Parathyroid adenoma (tissue), 2 donors: ENCODE results near the gene CNKSR2.

ENCODE experiments used
- H2AFZ ChIP-seq: fragments of 300-600 bp; sonication (generic); one replicate; pipeline ENCODE4 v1.7.0; 2017; ENCODE audit warnings: antibody characterized with exemption, mild to moderate bottlenecking
- H3K27ac ChIP-seq: fragments of 300-600 bp; sonication (generic); one replicate; pipeline ENCODE4 v1.7.0; 2017
- H3K27me3 ChIP-seq: fragments of 300-600 bp; sonication (generic); one replicate; pipeline ENCODE4 v1.7.0; 2017; ENCODE audit warnings: low read length; ENCODE audit not compliant: control insufficient read depth, insufficient read depth
- H3K36me3 ChIP-seq: fragments of 300-600 bp; sonication (generic); one replicate; pipeline ENCODE4 v1.7.0; 2017; ENCODE audit warnings: low read length; ENCODE audit not compliant: control insufficient read depth, insufficient read depth
- H3K4me1 ChIP-seq: fragments of 300-600 bp; sonication (generic); one replicate; pipeline ENCODE4 v1.7.0; 2017; ENCODE audit warnings: control low read depth
- H3K4me2 ChIP-seq: fragments of 300-600 bp; sonication (generic); one replicate; pipeline ENCODE4 v1.7.0; 2017; ENCODE audit warnings: low read length
- H3K4me3 ChIP-seq: fragments of 300-600 bp; sonication (generic); one replicate; pipeline ENCODE4 v1.7.0; 2017; ENCODE audit warnings: low read depth, low read length
- H3K79me2 ChIP-seq: fragments of 300-600 bp; sonication (generic); one replicate; pipeline ENCODE4 v1.7.0; 2017; ENCODE audit warnings: control low read depth
- H3K9ac ChIP-seq: fragments of 300-600 bp; sonication (generic); one replicate; pipeline ENCODE4 v1.7.0; 2017; ENCODE audit warnings: mild to moderate bottlenecking
- H3K9me3 ChIP-seq: fragments of 300-600 bp; sonication (generic); one replicate; pipeline ENCODE4 v1.7.0; 2017; ENCODE audit warnings: low read length; ENCODE audit not compliant: control insufficient read depth
- CTCF ChIP-seq: fragments of 300-600 bp; sonication (generic); IDR thresholded peaks from one replicate; pipeline ENCODE4 v1.7.0; 2017; ENCODE audit warnings: antibody characterized with exemption, mild to moderate bottlenecking
- donor health status: primary hyperparathyroidism.

CNKSR2 gene

GRCh38 chrX:21700275-21700674 lies 326.1 kb downstream of the CNKSR2 start:
- Histone ChIP-seq H3K36me3 (no peaks in the 10 kb centered on the region), H3K9ac (no peak overlapping the region), H3K4me2 (no peak overlapping the region), H3K79me2 (no peaks in the 10 kb centered on the region), H3K27me3 (no peaks in the 10 kb centered on the region), H2AFZ (no peak overlapping the region), H3K4me1 (no peaks in the 10 kb centered on the region), H3K27ac (no peak overlapping the region), H3K4me3 (no peak overlapping the region), H3K9me3 (no peaks in the 10 kb centered on the region)
- TF ChIP-seq CTCF = no peak

- Histone ChIP-seq H2AFZ (no peak overlapping the region), H3K27me3 (no peaks in the 10 kb centered on the region), H3K9ac (no peak overlapping the region), H3K27ac (no peak overlapping the region), H3K4me1 (no peaks in the 10 kb centered on the region), H3K9me3 (no peaks in the 10 kb centered on the region), H3K4me2 (no peak overlapping the region), H3K79me2 (no peaks in the 10 kb centered on the region), H3K4me3 (no peak overlapping the region), H3K36me3 (no peaks in the 10 kb centered on the region)
- no peak for TF ChIP-seq CTCF
Observed at GRCh38 chrX:21700967-21701366, 326.7 kb downstream of the CNKSR2 start.

- Histone ChIP-seq H3K4me2 (no peak overlapping the region), H3K9me3 (no peaks in the 10 kb centered on the region), H3K9ac (no peak overlapping the region), H3K4me3 (no peak overlapping the region), H3K79me2 (no peaks in the 10 kb centered on the region), H3K27me3 (no peaks in the 10 kb centered on the region), H3K4me1 (no peaks in the 10 kb centered on the region), H3K27ac (no peak overlapping the region), H3K36me3 (no peaks in the 10 kb centered on the region), H2AFZ (no peak overlapping the region)
- no peak for TF ChIP-seq CTCF
Observed at GRCh38 chrX:21702725-21703124, 328.5 kb downstream of the CNKSR2 start.
